ENCODE measurements around the gene FAM234B.
"Not testable (repeated sequence)": the region's sequence is repeated elsewhere in the genome, so short reads cannot be mapped to it uniquely, and the experiment has no call there.

FAM234B gene

DNA sequence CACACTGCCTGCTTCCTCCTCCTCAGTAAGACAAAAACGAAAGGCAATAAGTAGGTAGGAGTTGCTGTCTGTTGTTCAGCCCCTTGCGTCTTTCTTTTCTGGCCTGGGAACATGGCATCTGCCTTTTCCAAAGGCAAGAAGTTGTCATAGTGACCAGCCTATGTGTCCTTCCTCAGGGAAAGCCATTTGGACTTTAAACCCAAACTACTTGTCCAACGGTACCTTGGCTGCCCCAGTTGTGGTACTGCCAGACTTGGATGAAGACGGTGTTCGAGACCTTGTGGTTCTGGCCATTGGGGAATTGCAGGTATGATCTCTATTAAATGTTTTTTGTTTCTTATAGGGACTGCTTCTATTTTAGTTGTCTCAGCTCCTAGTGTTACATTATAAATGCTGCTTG is 18.5 kb downstream of the FAM234B start:
- DNase-seq, result no peak

DNA sequence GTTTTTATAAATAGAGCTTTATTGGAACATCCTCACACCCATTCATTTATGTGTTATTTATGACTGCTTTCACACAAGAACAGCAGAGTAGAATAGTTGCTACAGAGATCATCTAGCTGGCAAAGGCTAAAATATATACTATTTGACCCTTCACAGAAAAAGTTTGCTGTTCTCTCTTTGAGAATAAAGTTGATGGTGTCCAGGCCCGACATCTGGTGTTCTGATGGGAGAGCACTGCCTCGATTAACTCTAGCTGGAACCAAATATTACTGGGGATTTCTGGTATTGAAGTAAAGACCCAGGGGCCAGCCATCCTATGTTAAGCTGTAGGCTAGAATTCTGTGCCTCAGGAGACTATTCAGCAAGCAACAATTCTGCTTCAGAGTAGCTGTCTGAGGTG is 21.8 kb downstream of the FAM234B start:
- no peak for DNase-seq

DNA sequence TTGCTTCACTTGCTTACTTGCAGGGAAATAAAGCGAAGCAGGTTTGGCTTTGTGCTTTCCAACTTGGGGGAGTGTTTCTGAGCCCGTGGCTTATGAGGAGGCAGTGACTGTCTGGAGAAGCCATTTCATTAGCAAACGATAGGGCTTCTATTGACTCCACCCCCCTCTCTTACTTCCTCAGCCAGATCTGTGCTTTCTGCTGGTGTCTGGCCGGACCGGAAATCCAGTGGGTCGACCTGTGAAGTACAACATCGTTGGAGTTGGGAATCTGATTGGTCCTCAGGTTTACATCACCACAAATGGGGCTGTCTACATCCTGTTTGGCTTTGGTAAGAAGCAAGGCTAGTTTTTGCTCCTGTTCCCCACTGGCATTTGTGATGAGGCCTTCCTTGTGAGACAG is 22.3 kb downstream of the FAM234B start:
- DNase-seq, result no peak

DNA sequence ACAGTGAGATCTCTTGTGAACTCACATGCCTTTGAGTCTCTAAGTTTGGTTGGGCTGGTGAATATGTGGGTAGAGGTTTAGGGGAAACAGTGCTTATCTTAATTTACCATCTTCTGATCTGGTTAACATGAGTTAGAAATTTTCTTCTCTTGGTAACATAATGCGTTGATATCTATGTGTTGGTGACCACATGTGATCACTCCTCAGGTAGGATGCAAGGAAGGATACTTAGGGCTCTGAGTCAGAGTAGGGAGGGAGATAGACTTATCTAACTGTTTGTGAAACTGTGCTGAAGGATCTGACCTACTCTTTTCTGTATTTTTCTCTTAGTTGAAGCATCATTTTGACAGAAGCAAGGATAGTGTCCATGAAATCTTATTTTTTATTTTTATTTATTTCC is 23.1 kb downstream of the FAM234B start:
- no peak for DNase-seq

DNA sequence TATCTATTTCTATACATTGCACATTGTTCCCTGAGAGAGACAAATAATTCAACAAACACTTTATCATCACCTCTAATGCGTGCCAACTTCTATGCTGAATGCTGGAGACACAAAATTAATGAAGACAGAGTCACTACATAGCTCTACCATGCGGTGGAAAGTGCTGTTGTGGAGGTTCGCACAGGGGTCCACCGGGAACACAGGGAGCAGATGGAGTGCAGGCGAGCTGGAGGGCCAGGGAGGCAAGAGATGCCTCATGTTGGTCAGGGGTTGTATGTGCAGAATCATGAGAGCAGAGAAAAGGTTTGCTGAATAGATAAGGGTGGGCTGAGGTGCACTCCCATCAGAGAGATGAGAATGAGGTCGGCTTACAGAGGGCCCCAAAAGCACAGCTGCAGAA is 25.2 kb downstream of the FAM234B start:
- no peak for DNase-seq

DNA sequence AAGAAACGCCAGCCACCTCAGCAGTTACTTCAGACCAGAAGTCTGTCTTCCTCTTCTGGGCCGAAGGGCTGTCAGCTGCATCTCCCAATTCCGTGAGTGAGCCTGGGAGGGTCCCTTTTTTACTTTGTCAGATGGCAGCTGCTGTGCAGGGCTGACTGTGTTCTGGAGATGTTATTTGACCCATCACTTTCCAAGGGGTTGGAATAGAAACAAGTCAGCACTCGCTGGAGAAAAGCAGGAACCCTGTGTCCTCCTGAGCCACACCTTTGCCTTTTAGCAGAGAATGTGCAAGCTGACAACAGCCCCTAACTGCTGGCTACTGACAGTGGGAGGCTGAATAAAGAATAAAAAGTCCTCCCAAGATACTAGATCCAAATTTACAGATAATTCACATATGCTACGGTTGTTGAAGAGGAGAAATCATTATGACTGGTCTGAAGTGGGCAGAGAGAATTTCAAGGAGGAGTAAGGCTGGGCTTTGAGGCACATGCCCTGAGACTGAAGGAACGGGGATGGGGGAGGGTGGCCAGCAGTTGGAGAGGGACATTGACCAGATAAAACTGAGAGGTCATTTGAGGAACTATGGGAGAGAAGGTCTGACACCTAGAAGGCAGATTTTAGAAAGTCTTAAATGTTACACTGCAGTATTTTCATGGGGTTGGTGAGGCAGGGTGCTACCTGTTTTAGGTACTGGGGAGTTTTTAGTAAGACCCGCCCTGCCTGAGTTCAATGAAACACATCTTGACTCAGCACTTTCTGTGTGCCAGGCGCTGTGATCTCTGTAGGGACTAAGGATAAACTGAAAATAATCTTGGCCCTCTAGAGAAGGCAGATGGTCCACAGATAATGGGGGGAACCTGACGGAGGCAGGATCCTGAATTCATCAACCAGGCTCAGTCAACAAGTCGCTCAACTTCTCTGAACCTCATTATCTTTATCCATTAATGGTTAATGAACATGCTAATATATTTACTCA is 27.4 kb downstream of the FAM234B start:
- DNase-seq, result no peak

DNA sequence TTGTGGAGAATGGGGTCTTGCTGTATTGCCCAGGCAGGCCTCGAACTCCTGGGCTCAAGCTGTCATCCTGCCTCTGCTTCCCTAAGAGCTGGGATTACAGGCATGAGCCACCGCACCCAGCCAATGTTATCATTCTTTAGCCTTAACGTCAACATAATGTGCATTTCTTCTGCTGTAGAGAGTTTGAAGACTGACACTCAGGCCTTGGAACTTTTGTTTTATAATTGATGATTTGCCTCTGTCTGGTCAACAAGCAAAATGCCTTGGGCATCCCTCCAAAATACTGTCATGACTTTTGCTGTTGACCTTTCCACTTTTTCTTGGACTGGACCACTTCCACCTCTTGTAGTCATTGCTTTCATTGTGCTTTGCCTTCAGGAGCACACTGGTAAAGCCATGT is 29.0 kb downstream of the FAM234B start:
- no peak for DNase-seq

DNA sequence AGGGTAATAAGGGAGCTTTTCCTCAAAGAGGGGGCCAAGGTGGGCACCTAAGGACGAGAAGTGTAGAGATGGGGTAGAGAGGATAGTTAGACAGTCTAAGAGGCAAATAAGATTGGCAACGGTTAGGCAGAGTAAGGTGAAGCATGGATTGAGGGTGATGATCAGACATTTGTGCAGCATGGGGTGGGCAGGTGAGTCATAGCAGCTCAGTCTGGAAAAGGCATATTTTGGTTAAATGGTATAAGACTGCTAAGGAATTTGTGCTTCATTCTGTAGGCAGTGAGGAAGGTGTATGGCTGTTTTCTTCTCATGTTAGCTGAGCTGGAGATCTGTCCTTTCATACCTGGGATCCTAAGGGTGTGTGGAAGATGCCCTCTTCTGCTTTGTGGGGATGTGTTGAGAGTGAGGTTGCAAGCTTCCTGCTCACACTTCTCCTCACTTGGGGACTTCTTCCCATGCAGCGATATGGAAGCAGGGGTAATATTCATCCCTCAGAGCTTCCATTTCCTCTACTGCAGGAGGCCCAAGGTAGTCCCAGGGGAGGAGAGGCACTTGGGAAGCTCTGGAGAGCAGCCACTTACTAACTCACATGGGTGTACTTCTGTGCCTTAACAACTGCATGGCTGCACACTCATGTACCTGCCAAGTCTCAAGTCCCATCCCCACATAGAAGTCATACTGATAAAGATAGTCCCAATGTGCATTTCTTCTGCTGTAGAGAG is 30.4 kb downstream of the FAM234B start:
- DNase-seq, result no peak

DNA sequence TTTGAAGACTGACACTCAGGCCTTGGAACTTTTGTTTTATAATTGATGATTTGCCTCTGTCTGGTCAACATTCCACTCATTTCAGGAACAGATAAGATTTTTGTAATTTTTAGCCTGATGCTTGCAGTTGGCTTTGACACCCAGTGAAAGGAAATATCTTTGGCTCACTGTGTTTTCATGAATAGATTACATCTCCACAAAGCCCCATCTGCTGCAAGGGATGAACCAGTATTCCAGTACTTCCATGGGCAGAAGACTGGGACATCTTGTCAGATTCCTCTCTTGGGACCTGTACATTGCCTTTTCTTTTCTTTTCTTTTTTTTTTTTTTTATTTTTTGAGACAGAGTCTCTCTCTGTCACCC is 30.9 kb downstream of the FAM234B start:
- no peak for DNase-seq

DNA sequence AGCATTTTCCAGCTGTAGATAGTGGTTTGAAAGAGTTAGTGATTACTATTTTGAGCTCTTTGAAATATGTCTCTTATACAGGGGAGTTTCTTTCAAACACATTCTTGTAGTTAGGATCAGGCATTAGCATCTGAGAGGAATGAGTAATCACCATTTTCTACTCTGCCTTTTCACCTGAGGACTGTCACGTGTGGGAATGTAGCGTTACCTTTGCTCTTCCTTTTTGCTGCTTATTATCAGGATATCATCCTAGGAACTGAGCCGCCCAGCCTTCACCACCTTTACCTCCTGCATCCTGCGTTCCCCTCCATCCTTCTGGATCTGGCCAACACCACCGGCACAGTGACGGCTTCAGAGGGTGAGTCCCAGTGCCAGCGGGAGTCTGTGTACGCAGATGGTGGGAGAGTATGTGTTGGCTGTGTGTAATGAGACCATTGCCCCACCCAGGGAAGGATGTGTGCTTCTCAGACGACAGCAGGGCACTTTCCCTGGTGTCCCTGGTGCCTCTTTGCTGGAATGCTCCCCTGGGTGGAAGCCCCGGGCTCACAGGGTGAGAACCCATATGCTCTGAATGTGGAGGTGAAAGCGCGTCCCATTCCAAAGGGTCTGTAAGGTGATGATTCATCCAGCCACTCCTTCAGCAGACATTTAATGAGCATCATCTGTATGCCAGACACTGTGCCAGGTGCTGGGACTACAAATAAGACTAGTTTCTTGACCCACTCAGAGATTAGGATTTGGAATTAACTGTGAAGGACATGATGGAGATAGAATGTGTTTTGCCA is 31.8 kb downstream of the FAM234B start:
- no peak for DNase-seq

DNA sequence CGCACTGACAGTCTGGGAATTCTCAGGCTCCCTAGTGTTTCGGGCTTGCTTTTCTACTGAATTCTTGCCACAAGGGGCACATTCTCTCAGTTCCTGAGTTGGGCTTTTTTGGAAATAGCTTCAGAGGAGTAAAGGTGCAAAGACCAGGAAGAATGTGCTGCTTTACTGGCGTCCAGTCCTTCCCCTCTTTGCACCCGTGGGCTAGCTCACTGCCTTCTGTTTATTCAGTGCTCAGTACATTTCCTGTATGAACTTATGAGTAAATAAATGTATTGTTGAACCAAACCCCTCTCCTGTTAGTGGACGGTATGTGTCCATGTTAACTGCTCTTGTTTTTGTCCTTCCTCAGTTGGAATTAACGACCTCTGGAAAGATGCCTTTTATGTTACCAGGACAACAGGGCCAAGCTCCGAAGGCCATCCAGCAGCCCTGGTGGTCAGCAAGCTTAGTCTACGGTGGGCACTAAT is 35.3 kb downstream of the FAM234B start:
- DNase-seq, result peak; percentile 10

DNA sequence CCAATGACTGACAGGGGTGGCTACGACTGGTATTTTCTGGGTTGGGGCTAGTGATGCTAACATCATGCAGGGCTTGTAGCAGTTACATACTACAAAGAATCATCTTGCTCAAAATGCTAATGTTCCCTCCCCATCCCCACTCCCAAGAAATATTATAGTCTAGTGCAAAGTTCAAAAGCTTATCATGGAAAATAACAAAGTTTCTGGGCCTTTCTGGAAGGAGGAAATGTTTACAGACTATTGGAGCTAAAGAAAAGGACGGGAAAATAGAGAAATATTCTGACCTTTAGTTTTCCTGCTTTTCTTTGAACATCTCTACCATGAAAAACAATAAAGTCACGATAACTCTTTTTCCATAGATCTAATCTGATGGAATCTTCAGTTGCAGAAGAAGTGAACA is 36.1 kb downstream of the FAM234B start:
- no peak for DNase-seq

DNA sequence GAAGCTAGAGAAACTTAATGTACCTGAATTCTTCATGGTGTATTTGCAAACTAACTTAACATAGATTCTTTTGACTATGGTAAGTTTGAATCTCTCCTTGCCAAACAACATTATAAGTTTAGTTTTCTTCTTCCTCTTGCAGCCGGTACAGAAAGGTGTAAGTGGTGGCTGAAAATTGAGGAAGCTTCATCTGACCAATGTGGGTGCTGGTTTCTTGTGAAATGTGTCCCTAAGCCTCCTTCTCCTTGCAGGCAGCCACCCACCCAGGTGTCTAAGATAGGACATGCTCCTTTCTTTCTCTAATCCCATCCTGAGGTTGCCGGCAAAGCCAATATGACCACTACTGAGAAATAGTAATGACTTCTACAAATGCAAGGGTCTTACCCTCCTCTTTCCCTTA is 38.7 kb downstream of the FAM234B start:
- DNase-seq, result no peak

DNA sequence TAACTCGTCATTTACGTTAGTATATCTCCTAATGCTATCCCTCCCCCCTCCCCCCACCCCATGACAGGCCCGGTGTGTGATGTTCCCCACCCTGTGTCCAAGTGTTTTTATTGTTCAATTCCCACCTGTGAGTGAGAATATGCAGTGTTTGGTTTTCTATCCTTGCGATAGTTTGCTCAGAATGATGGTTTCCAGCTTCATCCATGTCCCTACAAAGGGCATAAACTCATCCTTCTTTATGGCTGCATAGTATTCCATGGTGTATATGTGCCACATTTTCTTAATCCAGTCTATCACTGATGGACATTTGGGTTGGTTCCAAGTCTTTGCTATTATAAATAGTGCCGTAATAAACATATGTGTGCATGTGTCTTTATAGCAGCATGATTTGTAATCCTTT is 39.5 kb downstream of the FAM234B start:
- not testable (repeated sequence) for DNase-seq

DNA sequence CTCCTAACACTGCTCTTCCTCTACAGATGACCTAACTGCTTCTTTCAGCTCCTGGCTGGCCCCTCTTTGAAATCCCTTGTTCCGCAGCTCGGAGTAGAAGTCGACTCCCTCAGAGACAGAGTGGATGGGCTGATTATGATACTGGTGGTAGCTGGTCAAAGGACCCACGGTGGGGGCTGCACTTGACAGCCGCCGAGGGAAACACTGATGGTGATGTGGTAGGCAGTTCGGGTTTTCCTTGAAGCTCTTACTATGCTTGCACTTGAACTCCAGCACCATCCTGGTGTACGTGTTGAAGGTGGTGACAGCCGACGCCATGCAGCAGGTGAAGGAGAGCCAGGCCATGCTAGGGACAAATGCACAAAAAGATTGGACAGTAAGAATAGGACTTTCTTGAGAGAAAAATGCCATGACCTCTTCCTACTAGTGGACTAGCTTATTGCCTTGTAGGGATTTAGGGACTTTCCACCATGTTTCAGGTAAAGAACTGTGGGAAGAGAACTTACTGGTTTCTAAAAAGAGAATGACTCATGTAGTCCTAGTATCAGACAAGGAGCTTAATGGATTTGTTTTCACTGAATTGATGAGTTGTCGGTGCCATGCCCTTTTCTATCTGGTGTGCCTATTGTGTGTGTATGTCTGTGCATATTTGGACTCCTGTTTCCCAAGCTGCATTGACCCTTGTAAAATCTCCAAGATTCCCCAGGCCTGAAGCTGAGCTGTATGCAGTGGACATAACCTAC is 40.9 kb downstream of the FAM234B start:
- no peak for DNase-seq

DNA sequence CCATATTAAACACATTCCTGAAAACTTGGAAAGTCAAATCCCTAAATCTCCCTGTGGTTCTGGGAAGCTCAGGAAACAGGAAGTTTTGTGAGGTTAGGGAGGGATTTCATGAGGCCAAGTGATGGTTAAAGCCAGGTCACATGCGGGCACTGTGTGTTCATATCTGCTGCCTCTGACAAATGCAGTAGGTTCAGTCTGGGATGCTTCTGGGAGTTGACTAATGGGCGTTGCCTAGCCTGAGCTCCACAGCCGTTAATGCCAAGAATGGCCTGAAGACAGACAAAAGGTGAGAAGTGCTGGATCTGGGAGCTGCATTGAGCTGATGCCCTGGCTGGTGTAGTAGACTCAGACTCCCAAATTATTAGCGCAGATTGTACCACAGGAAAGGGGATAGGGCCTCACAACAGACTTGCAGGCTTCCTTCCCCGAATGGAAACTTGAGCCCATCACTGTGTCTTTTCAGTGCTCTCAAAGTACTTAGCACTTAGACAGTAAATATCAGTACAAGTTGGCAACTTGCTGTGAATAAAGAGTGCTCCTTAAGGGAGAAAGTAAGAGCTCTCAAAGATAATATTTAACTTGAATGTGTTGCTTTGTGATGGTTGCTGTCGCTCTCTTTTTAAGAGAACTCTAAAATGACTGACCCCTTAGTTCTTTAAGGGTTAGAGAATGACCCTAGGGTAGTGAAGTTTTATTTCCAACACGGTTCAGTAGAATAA is 41.9 kb downstream of the FAM234B start:
- DNase-seq, result no peak

DNA sequence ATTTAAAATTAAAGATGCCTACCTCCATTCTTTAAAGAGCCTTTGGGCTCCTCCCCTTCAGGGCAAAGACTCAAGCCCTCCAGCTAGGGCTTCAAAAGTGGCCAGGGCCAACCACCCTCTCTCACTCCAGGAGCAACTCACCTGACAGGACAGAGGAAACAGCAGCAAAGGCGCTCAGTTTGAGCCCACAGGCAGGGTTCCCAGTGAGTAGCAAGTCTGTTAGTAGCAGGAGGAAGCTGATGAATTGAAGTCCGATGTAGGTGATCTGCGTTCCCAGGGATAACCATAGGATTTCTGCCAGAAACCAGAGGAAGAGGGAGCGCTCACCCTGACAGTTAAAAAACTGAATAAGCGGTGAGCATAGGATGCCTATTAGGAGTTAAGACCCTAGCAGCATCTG is 43.6 kb downstream of the FAM234B start:
- no peak for DNase-seq

DNA sequence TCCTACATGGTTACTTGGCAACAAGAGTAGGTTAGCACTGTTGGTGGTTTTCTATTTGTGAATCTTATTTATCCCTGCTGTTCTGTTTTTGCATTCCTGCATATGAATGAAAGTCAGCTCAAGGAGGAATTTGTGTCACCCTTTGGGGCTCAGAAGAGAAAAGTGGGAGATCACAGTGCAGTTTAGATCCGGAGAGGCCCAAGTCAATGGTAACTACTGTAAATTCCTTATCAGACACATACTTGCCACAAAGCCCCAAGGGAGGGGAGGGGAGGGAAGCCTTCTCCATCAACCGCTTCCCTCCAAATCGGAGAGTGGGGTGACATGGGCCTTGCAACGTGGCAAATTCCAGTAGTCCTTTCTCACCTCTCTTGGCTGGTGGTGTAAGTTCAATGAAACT is 44.3 kb downstream of the FAM234B start:
- DNase-seq, result no peak

DNA sequence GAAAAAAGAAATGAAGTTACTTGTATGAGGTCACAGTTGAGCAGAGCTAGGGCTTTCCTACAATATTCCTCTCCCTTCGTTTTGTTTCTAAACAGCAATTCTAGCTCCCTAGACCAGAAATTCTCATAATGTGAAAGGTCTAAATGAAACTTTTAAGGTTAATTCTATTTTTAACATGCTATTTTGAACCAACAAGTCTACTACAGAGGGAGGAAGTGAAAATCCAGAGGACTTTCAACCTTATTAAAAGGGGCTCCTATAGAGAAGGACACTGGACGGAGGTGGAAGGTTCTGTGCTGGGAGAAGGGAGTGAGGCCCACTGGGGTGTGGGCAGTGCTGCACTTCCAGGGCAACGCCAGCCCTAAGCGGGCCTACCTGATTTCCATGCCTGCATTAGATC is 45.9 kb downstream of the FAM234B start:
- no peak for DNase-seq

DNA sequence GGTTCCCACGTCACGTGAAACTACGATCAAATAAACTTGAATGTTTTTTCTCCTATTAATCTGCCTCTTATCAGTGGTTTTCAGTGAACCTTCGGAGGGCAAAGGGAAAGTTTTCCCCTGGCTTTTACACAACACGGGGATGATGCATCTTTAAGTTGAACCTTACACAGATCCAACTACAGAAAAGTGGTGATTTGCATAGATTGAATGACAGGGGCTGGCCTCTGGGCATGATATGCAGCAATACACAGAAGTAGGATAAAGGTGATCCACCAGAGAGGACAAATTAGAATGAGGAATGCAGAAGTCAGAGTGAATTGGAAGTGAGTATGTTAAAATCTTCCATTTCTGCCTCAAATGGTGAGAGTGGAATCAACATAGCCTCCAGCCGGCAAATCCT is 47.7 kb downstream of the FAM234B start:
- no peak for DNase-seq

DNA sequence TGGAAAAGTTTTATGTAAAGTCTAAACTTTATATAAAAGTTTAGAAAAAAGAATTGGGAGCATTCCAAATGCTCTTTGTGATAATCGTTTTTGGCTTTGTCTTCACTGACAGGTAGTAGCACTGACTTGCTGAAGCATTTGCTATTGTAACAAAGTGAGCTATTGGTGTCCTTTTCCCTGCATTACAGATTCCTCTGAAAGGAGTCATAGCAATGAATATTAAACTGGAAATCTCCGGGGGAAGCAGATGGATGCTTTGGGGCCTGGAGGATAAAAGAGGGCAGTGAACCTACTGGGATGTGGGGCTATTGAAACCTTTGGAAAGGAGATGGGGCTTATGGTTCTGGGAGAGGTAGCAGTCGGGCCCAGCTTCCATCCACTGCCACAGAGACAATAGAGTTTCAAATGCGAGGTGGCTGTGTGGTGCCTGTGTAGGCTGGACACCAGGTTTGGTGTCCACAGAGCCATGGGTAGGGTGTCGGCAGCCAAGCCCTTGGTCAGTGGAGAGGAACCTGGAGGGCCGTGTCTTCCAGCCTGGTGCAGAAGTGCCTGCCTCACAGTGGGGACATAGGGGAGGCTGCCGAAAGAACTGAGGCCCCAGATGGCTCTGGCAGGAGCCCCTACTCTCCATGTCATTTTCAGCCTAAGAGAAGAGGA is 49.1 kb downstream of the FAM234B start:
- DNase-seq, result no peak

DNA sequence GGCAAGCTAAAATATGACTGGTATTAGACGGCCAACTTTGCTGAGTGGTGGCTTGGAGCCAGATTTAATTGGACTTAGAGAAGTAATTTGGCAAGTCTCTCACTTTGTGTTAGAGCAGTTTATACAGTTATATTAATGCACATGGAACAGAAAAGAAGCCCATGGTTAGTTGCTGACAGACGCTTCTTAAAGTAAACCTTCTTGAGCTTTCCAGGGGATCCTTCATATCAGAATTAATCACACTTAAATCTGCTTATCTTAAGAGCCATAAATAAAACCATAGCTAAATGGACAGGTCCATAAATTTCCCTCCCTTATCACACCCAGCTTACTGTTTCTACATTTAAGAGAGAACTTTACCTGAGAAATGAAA is 49.7 kb downstream of the FAM234B start:
- DNase-seq, result no peak
